HFF-Myc (cell line): ENCODE measurements around the gene MRC1.

Experiments
- DNase-seq: peaks from one replicate; pipeline ENCODE4 v3.0.0-alpha.2; 2011; ENCODE audit warnings: low read depth; ENCODE audit errors: extremely low read depth
- H3K4me3 ChIP-seq: replicated peaks from 2 replicates; pipeline ENCODE4 v1.5.1; 2011; ENCODE audit warnings: low read depth, mild to moderate bottlenecking, control low read depth, low read length
- CTCF ChIP-seq: IDR thresholded peaks from 2 replicates; pipeline ENCODE4 v1.5.1; 2012; ENCODE audit warnings: mild to moderate bottlenecking, low read depth, low read length, control low read depth; ENCODE audit errors: missing control alignments

Gene MRC1

GRCh38 chr10:17805330-17805729, 3.8 kb upstream of the MRC1 start:
- TF ChIP-seq CTCF = no peak
- H3K4me3 ChIP-seq = no peak overlapping the region
- no peak for DNase-seq

- peak; percentile 24 for TF ChIP-seq CTCF
- no peak overlapping the region for H3K4me3 ChIP-seq
- no peak for DNase-seq
Observed at GRCh38 chr10:17805921-17806577, 3.1 kb upstream of the MRC1 start.

DNA sequence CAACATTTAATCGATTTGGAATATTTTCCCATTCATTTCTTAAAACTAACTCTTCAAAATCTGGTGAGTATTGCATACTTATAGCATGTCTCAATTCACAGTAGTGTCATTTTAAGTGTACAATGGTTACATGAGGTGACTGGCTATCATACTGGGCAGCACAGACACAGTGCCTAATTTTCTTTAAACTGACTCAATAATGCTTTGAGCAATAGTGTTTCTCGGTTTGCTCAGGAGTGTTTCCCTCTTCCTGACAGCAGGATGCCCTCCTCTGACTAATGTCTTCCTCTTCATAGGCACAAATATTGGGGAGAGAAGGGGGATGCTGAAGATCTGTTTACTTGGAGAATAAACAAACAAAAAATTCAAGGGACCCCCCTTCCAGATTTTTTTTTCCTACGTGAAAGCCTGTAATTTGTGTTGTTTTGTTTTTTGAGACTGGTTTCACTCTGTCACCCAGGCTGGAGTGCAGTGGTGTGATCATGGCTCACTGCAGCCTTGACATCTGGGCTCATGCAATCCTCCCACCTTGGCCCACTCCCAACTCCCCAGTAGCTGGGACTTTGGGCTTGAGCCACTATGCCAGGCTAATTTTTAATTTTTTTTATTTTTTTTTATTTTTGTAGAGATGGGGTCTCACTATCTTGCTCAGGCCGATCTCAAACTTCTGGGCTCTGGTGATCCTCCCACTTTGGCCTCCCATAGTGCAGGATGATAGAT, 2.2 kb downstream of the MRC1 start:
- no peak for TF ChIP-seq CTCF
- H3K4me3 ChIP-seq = no peak overlapping the region
- DNase-seq = no peak

DNA sequence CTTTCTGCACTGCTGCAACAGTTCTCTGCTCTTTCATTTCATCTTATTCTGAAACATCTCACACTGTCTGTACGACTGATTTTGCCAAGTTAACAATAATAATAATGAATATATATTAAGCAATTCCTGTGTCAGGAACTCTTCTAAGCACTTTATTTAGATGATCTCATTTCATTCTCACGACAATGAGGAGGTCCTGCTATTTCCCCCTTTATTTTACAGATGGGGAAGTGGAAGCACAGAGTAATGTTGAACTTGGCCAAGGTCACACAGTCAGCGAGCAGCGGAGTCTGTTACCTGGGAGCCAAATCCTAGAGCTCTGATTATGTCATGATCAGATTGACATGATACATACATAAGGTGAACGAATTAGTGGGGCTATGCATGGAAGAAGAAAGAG, 5.8 kb downstream of the MRC1 start:
- no peak overlapping the region for H3K4me3 ChIP-seq
- no peak for TF ChIP-seq CTCF

GRCh38 chr10:17816199-17816598, 7.1 kb downstream of the MRC1 start:
- DNase-seq = no peak
- H3K4me3 ChIP-seq = no peak overlapping the region
- no peak for TF ChIP-seq CTCF

More for the DNA sequence above, 5.8 kb downstream of the MRC1 start:
- DNase-seq = no peak

GRCh38 chr10:17817316-17817715, 8.2 kb downstream of the MRC1 start:
- no peak for TF ChIP-seq CTCF
- no peak for DNase-seq
- H3K4me3 ChIP-seq = no peak overlapping the region
